ENCODE measurements around the gene PLEKHO2.
"Not testable (repeated sequence)": the region's sequence is repeated elsewhere in the genome, so short reads cannot be mapped to it uniquely, and the experiment has no call there.

Gene PLEKHO2

GRCh38 chr15:64841344-64842095 lies at the start of gene PLEKHO2:
PLEKHO2 (plus strand) TSS chr15:64841915; CDS start chr15:64842017, 102 bp downstream.
- peak; percentile 96 for DNase-seq

GRCh38 chr15:64792282-64792681 lies 49.4 kb upstream of the PLEKHO2 start:
- DNase-seq: no peak

- not testable (repeated sequence) for DNase-seq
Measured at GRCh38 chr15:64795299-64795698, 46.4 kb upstream of the PLEKHO2 start.

GRCh38 chr15:64795921-64796320 lies 45.8 kb upstream of the PLEKHO2 start:
- DNase-seq: not testable (repeated sequence)

GRCh38 chr15:64798905-64799304 lies 42.8 kb upstream of the PLEKHO2 start:
- DNase-seq: not testable (repeated sequence)

- DNase-seq: no peak
Measured at GRCh38 chr15:64800476-64800875, 41.2 kb upstream of the PLEKHO2 start.

GRCh38 chr15:64803526-64803925 lies 38.2 kb upstream of the PLEKHO2 start:
- no peak for DNase-seq

- DNase-seq: no peak
Measured at GRCh38 chr15:64804619-64805018, 37.1 kb upstream of the PLEKHO2 start.

GRCh38 chr15:64806509-64806908 lies 35.2 kb upstream of the PLEKHO2 start:
- no peak for DNase-seq

GRCh38 chr15:64807051-64807749 lies 34.5 kb upstream of the PLEKHO2 start:
- DNase-seq: no peak

- DNase-seq: no peak
Measured at GRCh38 chr15:64807751-64808222, 33.9 kb upstream of the PLEKHO2 start.

GRCh38 chr15:64808785-64809453 lies 32.8 kb upstream of the PLEKHO2 start:
- no peak for DNase-seq

- DNase-seq: peak; percentile 67
Measured at GRCh38 chr15:64809649-64810496, 31.8 kb upstream of the PLEKHO2 start.

- no peak for DNase-seq
Measured at GRCh38 chr15:64810497-64811326, 31.0 kb upstream of the PLEKHO2 start.

GRCh38 chr15:64813075-64813474 lies 28.6 kb upstream of the PLEKHO2 start:
- no peak for DNase-seq

- not testable (repeated sequence) for DNase-seq
Measured at GRCh38 chr15:64814283-64814682, 27.4 kb upstream of the PLEKHO2 start.

- DNase-seq: not testable (repeated sequence)
Measured at GRCh38 chr15:64814965-64815364, 26.8 kb upstream of the PLEKHO2 start.

GRCh38 chr15:64816452-64816851 lies 25.3 kb upstream of the PLEKHO2 start:
- no peak for DNase-seq

- DNase-seq: no peak
Measured at GRCh38 chr15:64824929-64825430, 16.7 kb upstream of the PLEKHO2 start.

- peak; percentile 96 for DNase-seq
Measured at GRCh38 chr15:64825431-64826294, 16.1 kb upstream of the PLEKHO2 start, which contains the start of gene PIF1. PIF1 (minus strand) TSS chr15:64825647; CDS start chr15:64824335, 1,312 bp downstream.

Data from CD4-positive, alpha-beta T cell treated with Interleukin-12 subunit alpha and Interleukin-12 subunit beta, for 1 hour (primary cell).